ENCODE measurements around the gene FTHL17. TPM values are rescaled to one million over a fixed set of nuclear protein-coding genes. Genes with fewer than 3 reads are reported as not detected.

FTHL17 gene
- total RNA-seq, 1 experiment from 2014 or later: not detected

- Mint-ChIP-seq H3K4me3 (no peak overlapping the region), H3K27ac (no peak overlapping the region), H3K4me1 (peaks cover 3% of the 10 kb centered on the region; the same call in 1 of the 2 replicates), H3K36me3 (no peaks in the 10 kb centered on the region), H3K27me3 (ENCODE audit: low read depth) (no peaks in the 10 kb centered on the region), H3K9me3 (peaks cover 3% of the 10 kb centered on the region; the same call in 1 of the 2 replicates)
- no peak for ATAC-seq
- ChIA-PET CTCF (no interaction called here), POLR2A (interaction anchor here (0.5 kb wide), 1 partner anchor 162 kb away, joined by 3 read pairs; no protein-coding TSS in a partner anchor)
- TF ChIP-seq ATF1 (CRISPR knock-in tag; IDR thresholded peaks at IDR 0.05): no peak
- no peak for TF ChIP-seq GRHL2 (CRISPR knock-in tag; IDR thresholded peaks at IDR 0.05; ENCODE audit: insufficient replicate concordance, severe bottlenecking)
- no peak for TF ChIP-seq E2F5 (CRISPR knock-in tag; IDR thresholded peaks at IDR 0.05)
- TF ChIP-seq ZBTB21 (CRISPR knock-in tag; IDR thresholded peaks at IDR 0.05; ENCODE audit: borderline replicate concordance): no peak
- TF ChIP-seq SMAD4 (CRISPR knock-in tag; IDR thresholded peaks at IDR 0.05): no peak
- no peak for TF ChIP-seq ZNF416 (CRISPR knock-in tag; IDR thresholded peaks at IDR 0.05)
- no peak for TF ChIP-seq ARID4B (CRISPR knock-in tag; IDR thresholded peaks at IDR 0.05; ENCODE audit: borderline replicate concordance)
- TF ChIP-seq JUN (CRISPR knock-in tag; IDR thresholded peaks at IDR 0.05): no peak
- no peak for TF ChIP-seq ZSCAN18 (CRISPR knock-in tag; IDR thresholded peaks at IDR 0.05)
- TF ChIP-seq ZNF138 (CRISPR knock-in tag; conservative IDR thresholded peaks at IDR 0.05): no peak
- TF ChIP-seq ETV6 (CRISPR knock-in tag; IDR thresholded peaks at IDR 0.05): no peak
- TF ChIP-seq ATF6 (CRISPR knock-in tag; IDR thresholded peaks at IDR 0.05): no peak
- TF ChIP-seq ZNF232 (CRISPR knock-in tag; IDR thresholded peaks at IDR 0.05): no peak
- TF ChIP-seq PREB (CRISPR knock-in tag; IDR thresholded peaks at IDR 0.05; ENCODE audit: borderline replicate concordance): no peak
- TF ChIP-seq MLX (CRISPR knock-in tag; IDR thresholded peaks at IDR 0.05): no peak
- no peak for TF ChIP-seq GABPB1 (CRISPR knock-in tag; IDR thresholded peaks at IDR 0.05)
- TF ChIP-seq CDX4 (CRISPR knock-in tag; IDR thresholded peaks at IDR 0.05; ENCODE audit: borderline replicate concordance): no peak
- no peak for TF ChIP-seq EMX1 (CRISPR knock-in tag; IDR thresholded peaks at IDR 0.05)
- no peak for TF ChIP-seq CREB1 (CRISPR knock-in tag; IDR thresholded peaks at IDR 0.05)
- TF ChIP-seq ZNF671 (CRISPR knock-in tag; IDR thresholded peaks at IDR 0.05): no peak
- no peak for DNase-seq (ENCODE audit: low spot score)
These were observed 50.3 kb downstream of the FTHL17 start for GRCh38 chrX:31021537-31021936.
